Activated T-cell treated with anti-CD3 and anti-CD28 coated beads, Interleukin-2, amount 50 U/mL, for 4 hours (primary cell): ENCODE measurements around the gene JAK1. TPM values are rescaled to one million over a fixed set of nuclear protein-coding genes. Genes with fewer than 3 reads are reported as not detected.

Experiments used
- ATAC-seq, 2 donors: fragments of 200-7000 bp; cut with Tn5 transposase; one replicate each; pipeline ENCODE4 v1.10.0; 2021
- DNase-seq: peaks from one replicate; pipeline ENCODE4 v3.0.0-alpha.2; 2020
- H3K27me3 Mint-ChIP-seq: one replicate; pipeline ENCODE4 v1.8.0; 2021; ENCODE audit warnings: low read depth, mixed read lengths
- H3K36me3 Mint-ChIP-seq: one replicate; pipeline ENCODE4 v1.8.0; 2022; ENCODE audit warnings: mixed read lengths; ENCODE audit not compliant: insufficient read depth
- H3K4me1 Mint-ChIP-seq: one replicate; pipeline ENCODE4 v1.8.0; 2021; ENCODE audit warnings: low read depth, mixed read lengths
- H3K4me3 Mint-ChIP-seq: one replicate; pipeline ENCODE4 v1.8.0; 2021; ENCODE audit warnings: mild to moderate bottlenecking, moderate library complexity, mixed read lengths
- H3K9me3 Mint-ChIP-seq: one replicate; pipeline ENCODE4 v1.8.0; 2021; ENCODE audit warnings: mixed read lengths
- total RNA-seq, 3 donors: library from RNA; stranded (reverse); gene quantifications; one replicate each; pipeline ENCODE4 v1.2.1, GENCODE V29; 2021

The JAK1 gene
- total RNA-seq, 3 donors from 2014 or later = 70.3 to 87.5 (median 85.1) TPM

- DNase-seq (no peak), ATAC-seq (no peak)
- Mint-ChIP-seq H3K4me1 (peaks cover 95% of the 10 kb centered on the region), H3K27me3 (no peaks in the 10 kb centered on the region), H3K9me3 (no peaks in the 10 kb centered on the region), H3K36me3 (peaks cover 8% of the 10 kb centered on the region), H3K4me3 (peak overlapping the region; percentile 2)
These were observed 75.5 kb downstream of the JAK1 start for GRCh38 chr1:64890699-64891447.

GRCh38 chr1:64887689-64888217, 78.6 kb downstream of the JAK1 start:
- no peak for ATAC-seq
- Mint-ChIP-seq H3K9me3 (no peaks in the 10 kb centered on the region), H3K27me3 (no peaks in the 10 kb centered on the region), H3K4me3 (no peak overlapping the region), H3K36me3 (peaks cover 16% of the 10 kb centered on the region), H3K4me1 (peaks cover 82% of the 10 kb centered on the region)
- no peak for DNase-seq

GRCh38 chr1:64886877-64887276, 79.5 kb downstream of the JAK1 start:
- no peaks in the 10 kb centered on the region for H3K27me3 Mint-ChIP-seq
- peaks cover 81% of the 10 kb centered on the region for H3K4me1 Mint-ChIP-seq
- H3K4me3 Mint-ChIP-seq = no peak overlapping the region
- H3K36me3 Mint-ChIP-seq = peaks cover 21% of the 10 kb centered on the region
- ATAC-seq (no peak), DNase-seq (no peak)
- no peaks in the 10 kb centered on the region for H3K9me3 Mint-ChIP-seq

GRCh38 chr1:64885648-64886047, 80.7 kb downstream of the JAK1 start:
- ATAC-seq (no peak), DNase-seq (no peak)
- Mint-ChIP-seq H3K36me3 (peaks cover 23% of the 10 kb centered on the region), H3K4me3 (no peak overlapping the region), H3K27me3 (no peaks in the 10 kb centered on the region), H3K9me3 (no peaks in the 10 kb centered on the region), H3K4me1 (peaks cover 76% of the 10 kb centered on the region)

GRCh38 chr1:64884261-64885040, 81.9 kb downstream of the JAK1 start:
- peaks cover 23% of the 10 kb centered on the region for H3K36me3 Mint-ChIP-seq
- no peaks in the 10 kb centered on the region for H3K27me3 Mint-ChIP-seq
- DNase-seq (no peak), ATAC-seq (peak in 1 of 2 donors; percentile 20)
- H3K4me3 Mint-ChIP-seq = no peak overlapping the region
- no peaks in the 10 kb centered on the region for H3K9me3 Mint-ChIP-seq
- H3K4me1 Mint-ChIP-seq = peaks cover 72% of the 10 kb centered on the region

- no peak overlapping the region for H3K4me3 Mint-ChIP-seq
- peaks cover 34% of the 10 kb centered on the region for H3K36me3 Mint-ChIP-seq
- peaks cover 72% of the 10 kb centered on the region for H3K4me1 Mint-ChIP-seq
- no peaks in the 10 kb centered on the region for H3K9me3 Mint-ChIP-seq
- H3K27me3 Mint-ChIP-seq = no peaks in the 10 kb centered on the region
- DNase-seq (no peak), ATAC-seq (peak in 1 of 2 donors; percentile 24)
These were observed 83.6 kb downstream of the JAK1 start for GRCh38 chr1:64882574-64883255.

GRCh38 chr1:64881281-64881680, 85.1 kb downstream of the JAK1 start:
- no peaks in the 10 kb centered on the region for H3K27me3 Mint-ChIP-seq
- no peaks in the 10 kb centered on the region for H3K9me3 Mint-ChIP-seq
- H3K36me3 Mint-ChIP-seq = peaks cover 32% of the 10 kb centered on the region
- H3K4me1 Mint-ChIP-seq = peaks cover 73% of the 10 kb centered on the region
- DNase-seq (no peak), ATAC-seq (peak; percentile 47 to 71)
- H3K4me3 Mint-ChIP-seq = no peak overlapping the region

- peaks cover 37% of the 10 kb centered on the region for H3K36me3 Mint-ChIP-seq
- H3K9me3 Mint-ChIP-seq = no peaks in the 10 kb centered on the region
- no peak for DNase-seq
- no peak for ATAC-seq
- no peak overlapping the region for H3K4me3 Mint-ChIP-seq
- H3K27me3 Mint-ChIP-seq = no peaks in the 10 kb centered on the region
- peaks cover 76% of the 10 kb centered on the region for H3K4me1 Mint-ChIP-seq
These were observed 85.9 kb downstream of the JAK1 start for GRCh38 chr1:64880449-64880848.

- Mint-ChIP-seq H3K9me3 (no peaks in the 10 kb centered on the region), H3K4me1 (peaks cover 78% of the 10 kb centered on the region), H3K36me3 (peaks cover 37% of the 10 kb centered on the region), H3K27me3 (no peaks in the 10 kb centered on the region), H3K4me3 (no peak overlapping the region)
- DNase-seq = no peak
- ATAC-seq = no peak
These were observed 87.3 kb downstream of the JAK1 start for GRCh38 chr1:64878931-64879611.

GRCh38 chr1:64878090-64878489, 88.3 kb downstream of the JAK1 start:
- DNase-seq (no peak), ATAC-seq (no peak)
- Mint-ChIP-seq H3K27me3 (no peaks in the 10 kb centered on the region), H3K4me1 (peaks cover 76% of the 10 kb centered on the region), H3K36me3 (peaks cover 41% of the 10 kb centered on the region), H3K4me3 (no peak overlapping the region), H3K9me3 (no peaks in the 10 kb centered on the region)

GRCh38 chr1:64877598-64877997, 88.8 kb downstream of the JAK1 start:
- Mint-ChIP-seq H3K4me3 (no peak overlapping the region), H3K9me3 (no peaks in the 10 kb centered on the region), H3K27me3 (no peaks in the 10 kb centered on the region), H3K36me3 (peaks cover 38% of the 10 kb centered on the region), H3K4me1 (peaks cover 73% of the 10 kb centered on the region)
- ATAC-seq (no peak), DNase-seq (no peak)

GRCh38 chr1:64877151-64877550, 89.2 kb downstream of the JAK1 start:
- H3K9me3 Mint-ChIP-seq = no peaks in the 10 kb centered on the region
- DNase-seq = peak; percentile 18
- H3K4me3 Mint-ChIP-seq = no peak overlapping the region
- ATAC-seq = peak; percentile 79 to 81
- H3K27me3 Mint-ChIP-seq = no peaks in the 10 kb centered on the region
- peaks cover 70% of the 10 kb centered on the region for H3K4me1 Mint-ChIP-seq
- peaks cover 41% of the 10 kb centered on the region for H3K36me3 Mint-ChIP-seq

GRCh38 chr1:64875606-64876005, 90.7 kb downstream of the JAK1 start:
- Mint-ChIP-seq H3K9me3 (no peaks in the 10 kb centered on the region), H3K4me3 (no peak overlapping the region), H3K4me1 (peaks cover 65% of the 10 kb centered on the region), H3K27me3 (no peaks in the 10 kb centered on the region), H3K36me3 (peaks cover 51% of the 10 kb centered on the region)
- DNase-seq = no peak
- ATAC-seq = no peak

GRCh38 chr1:64875101-64875500, 91.2 kb downstream of the JAK1 start:
- no peak for ATAC-seq
- H3K4me1 Mint-ChIP-seq = peaks cover 60% of the 10 kb centered on the region
- H3K9me3 Mint-ChIP-seq = no peaks in the 10 kb centered on the region
- no peak overlapping the region for H3K4me3 Mint-ChIP-seq
- H3K27me3 Mint-ChIP-seq = no peaks in the 10 kb centered on the region
- no peak for DNase-seq
- H3K36me3 Mint-ChIP-seq = peaks cover 53% of the 10 kb centered on the region
